ENCODE results near the gene SSH2. TPM values are rescaled to one million over a fixed set of nuclear protein-coding genes. Genes with fewer than 3 reads are reported as not detected.

The SSH2 gene
- polyA plus RNA-seq, 3 donors, result 31.9 to 66.6 (median 54.0) TPM

DNA sequence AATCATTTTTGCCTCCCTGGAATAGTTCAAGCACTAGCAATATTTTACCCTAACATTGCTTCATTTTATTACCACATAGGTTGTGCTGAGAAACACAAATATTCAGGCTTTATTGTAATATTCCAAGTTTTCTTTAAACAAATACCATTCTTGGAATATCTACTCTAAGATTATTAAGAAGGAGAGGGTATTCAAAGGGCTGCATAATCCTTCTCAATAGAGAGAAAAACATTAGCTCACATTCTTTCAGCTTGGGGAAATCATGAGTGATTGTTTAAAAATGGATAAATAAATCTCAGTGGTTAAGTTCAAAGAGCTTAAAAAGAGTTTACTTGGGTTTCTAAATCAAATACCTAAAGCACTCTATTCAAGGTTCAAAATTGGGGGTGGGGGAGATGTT is 195.4 kb downstream of the SSH2 start:
- H3K4me3 Mint-ChIP-seq, result no peak overlapping the region

DNA sequence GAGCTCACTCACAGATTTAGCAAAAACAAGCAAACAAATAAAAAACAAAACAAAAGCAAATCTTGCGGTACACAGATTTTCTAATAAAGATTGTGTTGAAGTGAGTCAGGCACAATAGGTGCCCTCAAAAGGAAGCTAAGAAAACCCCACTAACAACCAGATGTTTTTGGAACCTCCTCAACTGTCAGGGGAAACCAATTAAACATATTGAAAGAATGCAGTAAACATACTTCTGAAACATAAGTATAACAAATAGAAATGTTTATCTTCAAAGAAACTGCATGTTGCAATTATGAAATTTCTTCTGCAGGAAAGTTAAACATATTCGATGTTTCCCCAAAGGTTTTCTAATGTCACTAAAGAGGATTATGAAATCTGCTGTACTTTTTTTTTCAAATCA is 196.9 kb downstream of the SSH2 start:
- no CpG with 5 or more reads among the region's 2 CpGs for WGBS (ENCODE audit: insufficient coverage)
- intact Hi-C loops (cut with micrococcal nuclease), result loop anchor here in 1 of 2 donors (5.0 kb wide), 1 partner anchor 36 kb away; no protein-coding TSS in a partner anchor
- Mint-ChIP-seq H3K9me3 (peaks cover 0 to 6% (median 1%) of the 10 kb centered on the region in 7 donors), H3K36me3 (peaks cover 43 to 62% of the 10 kb centered on the region in 2 donors), H3K4me3 (peak overlapping the region in 1 of 2 donors; percentile 43), H3K27ac (peak overlapping the region in 5 of 7 donors; percentile 48 to 78 (median 66)), H3K4me1 (peaks cover 38% of the 10 kb centered on the region), H3K27me3 (ENCODE audit: low read depth in 3 of 3) (no peaks in the 10 kb centered on the region)
- DNase-seq, result peak in 1 of 3 donors; percentile 21
- H2AFZ ChIP-seq (ENCODE audit: insufficient read depth, low read depth, low read length, poor library complexity, severe bottlenecking), result no peak overlapping the region
- peaks cover 95% of the 10 kb centered on the region for H3K79me2 ChIP-seq (ENCODE audit: insufficient read depth, low read length)
- peaks cover 35% of the 10 kb centered on the region for H4K20me1 ChIP-seq (ENCODE audit: insufficient read depth, low read length)
- peaks cover 25 to 44% of the 10 kb centered on the region in 2 donors for H3K36me3 ChIP-seq (replicated peaks in 1 of 2; ENCODE audit: control insufficient read depth in 1 of 2, insufficient read depth in 2 of 2, low read length in 2 of 2)
- peak overlapping the region; percentile 0 for H3K4me2 ChIP-seq (replicated peaks; ENCODE audit: extremely low read depth, low read length, poor library complexity, severe bottlenecking)
- TF ChIP-seq, protein P1, sequence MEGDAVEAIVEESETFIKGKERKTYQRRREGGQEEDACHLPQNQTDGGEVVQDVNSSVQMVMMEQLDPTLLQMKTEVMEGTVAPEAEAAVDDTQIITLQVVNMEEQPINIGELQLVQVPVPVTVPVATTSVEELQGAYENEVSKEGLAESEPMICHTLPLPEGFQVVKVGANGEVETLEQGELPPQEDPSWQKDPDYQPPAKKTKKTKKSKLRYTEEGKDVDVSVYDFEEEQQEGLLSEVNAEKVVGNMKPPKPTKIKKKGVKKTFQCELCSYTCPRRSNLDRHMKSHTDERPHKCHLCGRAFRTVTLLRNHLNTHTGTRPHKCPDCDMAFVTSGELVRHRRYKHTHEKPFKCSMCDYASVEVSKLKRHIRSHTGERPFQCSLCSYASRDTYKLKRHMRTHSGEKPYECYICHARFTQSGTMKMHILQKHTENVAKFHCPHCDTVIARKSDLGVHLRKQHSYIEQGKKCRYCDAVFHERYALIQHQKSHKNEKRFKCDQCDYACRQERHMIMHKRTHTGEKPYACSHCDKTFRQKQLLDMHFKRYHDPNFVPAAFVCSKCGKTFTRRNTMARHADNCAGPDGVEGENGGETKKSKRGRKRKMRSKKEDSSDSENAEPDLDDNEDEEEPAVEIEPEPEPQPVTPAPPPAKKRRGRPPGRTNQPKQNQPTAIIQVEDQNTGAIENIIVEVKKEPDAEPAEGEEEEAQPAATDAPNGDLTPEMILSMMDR (IDR thresholded peaks at IDR 0.05), result no peak
- H3K9me3 ChIP-seq (replicated peaks in 1 of 2; ENCODE audit: control insufficient read depth in 1 of 2, insufficient read depth in 1 of 2, low read length in 2 of 2), result no peaks in the 10 kb centered on the region
- no peak overlapping the region for H3K9ac ChIP-seq (ENCODE audit: insufficient read depth, low read length, poor library complexity, severe bottlenecking)
- no peak overlapping the region for H3K4me3 ChIP-seq (replicated peaks in 1 of 3; ENCODE audit: low read depth in 2 of 3, low read length in 3 of 3)
- peak overlapping the region in 1 of 2 donors; percentile 65 for H3K27ac ChIP-seq (ENCODE audit: low read depth in 1 of 2, low read length in 2 of 2)
- no peaks in the 10 kb centered on the region for H3K27me3 ChIP-seq (ENCODE audit: control insufficient read depth in 2 of 2, insufficient read depth in 2 of 2, low read length in 2 of 2)
- peaks cover 15 to 27% of the 10 kb centered on the region in 2 donors for H3K4me1 ChIP-seq (ENCODE audit: control insufficient read depth in 1 of 2, insufficient read depth in 2 of 2, low read length in 2 of 2)

More for the DNA sequence above, 195.4 kb downstream of the SSH2 start:
- no peaks in the 10 kb centered on the region for H3K27me3 Mint-ChIP-seq (ENCODE audit: low read depth in 3 of 3)
- Histone ChIP-seq H3K36me3 (replicated peaks in 1 of 2; ENCODE audit: control insufficient read depth in 1 of 2, insufficient read depth in 2 of 2, low read length in 2 of 2) (peaks cover 34 to 53% of the 10 kb centered on the region in 2 donors), H3K4me1 (ENCODE audit: control insufficient read depth in 1 of 2, insufficient read depth in 2 of 2, low read length in 2 of 2) (peaks cover 15 to 27% of the 10 kb centered on the region in 2 donors), H3K4me2 (replicated peaks; ENCODE audit: extremely low read depth, low read length, poor library complexity, severe bottlenecking) (no peak overlapping the region), H4K20me1 (ENCODE audit: insufficient read depth, low read length) (peaks cover 46% of the 10 kb centered on the region), H3K9ac (ENCODE audit: insufficient read depth, low read length, poor library complexity, severe bottlenecking) (no peak overlapping the region), H3K27ac (ENCODE audit: low read depth in 1 of 2, low read length in 2 of 2) (peak overlapping the region in 1 of 2 donors; percentile 65), H3K27me3 (ENCODE audit: control insufficient read depth in 2 of 2, insufficient read depth in 2 of 2, low read length in 2 of 2) (no peaks in the 10 kb centered on the region), H3K9me3 (replicated peaks in 1 of 2; ENCODE audit: control insufficient read depth in 1 of 2, insufficient read depth in 1 of 2, low read length in 2 of 2) (no peaks in the 10 kb centered on the region), H2AFZ (ENCODE audit: insufficient read depth, low read depth, low read length, poor library complexity, severe bottlenecking) (no peak overlapping the region), H3K79me2 (ENCODE audit: insufficient read depth, low read length) (peaks cover 95% of the 10 kb centered on the region), H3K4me3 (replicated peaks in 1 of 3; ENCODE audit: low read depth in 2 of 3, low read length in 3 of 3) (no peak overlapping the region)
- H3K4me1 Mint-ChIP-seq, result peaks cover 27% of the 10 kb centered on the region
- no peak for DNase-seq
- H3K27ac Mint-ChIP-seq, result peak overlapping the region in 3 of 7 donors; percentile 30 to 77 (median 54)
- H3K9me3 Mint-ChIP-seq, result no peaks in the 10 kb centered on the region
- TF ChIP-seq, protein P1 (IDR thresholded peaks at IDR 0.05), result no peak
- peaks cover 34 to 54% of the 10 kb centered on the region in 2 donors for H3K36me3 Mint-ChIP-seq
- intact Hi-C loops (cut with micrococcal nuclease), result loop anchor here in 1 of 2 donors (5.0 kb wide), 1 partner anchor 37 kb away; no protein-coding TSS in a partner anchor
